AG04450 (cell line): Measurements from ENCODE around the gene YIPF2. TPM values are rescaled to one million over a fixed set of nuclear protein-coding genes. Genes with fewer than 3 reads are reported as not detected.

Source experiments
- CTCF ChIA-PET: fragments of 300-600, 350-600 bp; formaldehyde crosslinking; extraction: SDS; loops from one replicate; lab custom pipeline; 2022; ENCODE audit warnings: antibody characterized with exemption, inconsistent platforms; lab: Charles Lee
- POLR2A ChIA-PET: fragments of 350-600 bp; formaldehyde crosslinking; extraction: SDS; loops from one replicate; lab custom pipeline; 2021; ENCODE audit warnings: antibody characterized with exemption, inconsistent platforms; lab: Yijun Ruan, JAX
- DNase-seq: peaks from one replicate; pipeline ENCODE4 v3.0.0-alpha.2; 2011; ENCODE audit warnings: low read depth, low spot score
- H3K27ac ChIP-seq: one replicate; pipeline ENCODE4 v1.5.1; 2012; ENCODE audit warnings: low read depth, low read length, control low read depth
- H3K27me3 ChIP-seq: one replicate; pipeline ENCODE4 v1.6.0; 2012; ENCODE audit warnings: low read length; ENCODE audit not compliant: control insufficient read depth, insufficient read depth
- H3K4me3 ChIP-seq: 2 replicates; pipeline ENCODE4 v1.5.1; 2011; ENCODE audit warnings: mild to moderate bottlenecking, low read depth, low read length, control low read depth
- H3K9me3 ChIP-seq: 2 replicates; pipeline ENCODE4 v1.5.1; 2012; ENCODE audit warnings: low read length; ENCODE audit not compliant: control insufficient read depth, insufficient read depth
- polyA plus RNA-seq: library from polyadenylated mRNA; depleted of rRNA; stranded (reverse); fragments of >200 nt; gene quantifications from 2 replicates; pipeline ENCODE4 v1.2.3, GENCODE V29; 2011
- TF ChIP-seq, protein P1 (sequence below): IDR thresholded peaks from 2 replicates; pipeline ENCODE4 v1.5.1; 2011; ENCODE audit warnings: low read depth, low read length, control low read depth, inconsistent platforms

Gene YIPF2
- polyA plus RNA-seq, 1 experiment = 35.1 TPM

DNA sequence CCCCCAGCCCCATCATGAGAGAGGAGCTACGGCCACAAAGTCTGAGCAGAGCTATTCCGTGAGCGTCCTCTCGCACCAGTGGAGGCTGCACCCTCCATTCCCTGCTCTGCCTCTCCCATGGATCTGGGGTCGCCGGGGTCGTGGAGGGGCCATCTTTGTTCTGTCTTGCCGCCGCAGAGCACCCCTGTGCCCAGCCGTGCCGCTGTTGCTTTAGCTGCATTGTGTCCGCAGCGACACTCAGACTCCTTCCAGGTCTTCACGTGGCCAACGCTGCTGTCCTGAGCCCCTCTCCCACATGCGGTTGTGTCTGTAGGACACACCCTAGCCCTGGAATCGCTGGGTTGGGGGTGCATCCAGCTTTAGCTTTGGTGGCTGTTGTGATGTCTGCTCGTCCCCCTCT lies 15.8 kb downstream of the YIPF2 start:
- no peaks in the 10 kb centered on the region; the same call in 1 of the 2 replicates for H3K9me3 ChIP-seq
- H3K27ac ChIP-seq = no peak overlapping the region
- ChIA-PET POLR2A (no interaction called here), CTCF (interaction anchor here (0.7 to 1.0 kb wide), 2 partner anchors 29 to 42 kb away, joined by 4 to 5 read pairs; no protein-coding TSS in a partner anchor)
- H3K27me3 ChIP-seq = no peaks in the 10 kb centered on the region
- DNase-seq = no peak
- TF ChIP-seq, protein P1, sequence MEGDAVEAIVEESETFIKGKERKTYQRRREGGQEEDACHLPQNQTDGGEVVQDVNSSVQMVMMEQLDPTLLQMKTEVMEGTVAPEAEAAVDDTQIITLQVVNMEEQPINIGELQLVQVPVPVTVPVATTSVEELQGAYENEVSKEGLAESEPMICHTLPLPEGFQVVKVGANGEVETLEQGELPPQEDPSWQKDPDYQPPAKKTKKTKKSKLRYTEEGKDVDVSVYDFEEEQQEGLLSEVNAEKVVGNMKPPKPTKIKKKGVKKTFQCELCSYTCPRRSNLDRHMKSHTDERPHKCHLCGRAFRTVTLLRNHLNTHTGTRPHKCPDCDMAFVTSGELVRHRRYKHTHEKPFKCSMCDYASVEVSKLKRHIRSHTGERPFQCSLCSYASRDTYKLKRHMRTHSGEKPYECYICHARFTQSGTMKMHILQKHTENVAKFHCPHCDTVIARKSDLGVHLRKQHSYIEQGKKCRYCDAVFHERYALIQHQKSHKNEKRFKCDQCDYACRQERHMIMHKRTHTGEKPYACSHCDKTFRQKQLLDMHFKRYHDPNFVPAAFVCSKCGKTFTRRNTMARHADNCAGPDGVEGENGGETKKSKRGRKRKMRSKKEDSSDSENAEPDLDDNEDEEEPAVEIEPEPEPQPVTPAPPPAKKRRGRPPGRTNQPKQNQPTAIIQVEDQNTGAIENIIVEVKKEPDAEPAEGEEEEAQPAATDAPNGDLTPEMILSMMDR = no peak
- H3K4me3 ChIP-seq = no peak overlapping the region

GRCh38 chr19:10911579-10912363 lies 16.7 kb downstream of the YIPF2 start:
- Histone ChIP-seq H3K27ac (no peak overlapping the region), H3K4me3 (no peak overlapping the region), H3K9me3 (no peaks in the 10 kb centered on the region; the same call in 1 of the 2 replicates), H3K27me3 (no peaks in the 10 kb centered on the region)
- POLR2A ChIA-PET = no interaction called here
- TF ChIP-seq, protein P1 = no peak
- CTCF ChIA-PET = interaction anchor here (1.0 kb wide), 1 partner anchor 29 kb away, joined by 5 read pairs; no protein-coding TSS in a partner anchor
- DNase-seq = no peak

- CTCF ChIA-PET = no interaction called here
- DNase-seq = no peak
Observed at GRCh38 chr19:10908380-10908960, 20.0 kb downstream of the YIPF2 start.

DNA sequence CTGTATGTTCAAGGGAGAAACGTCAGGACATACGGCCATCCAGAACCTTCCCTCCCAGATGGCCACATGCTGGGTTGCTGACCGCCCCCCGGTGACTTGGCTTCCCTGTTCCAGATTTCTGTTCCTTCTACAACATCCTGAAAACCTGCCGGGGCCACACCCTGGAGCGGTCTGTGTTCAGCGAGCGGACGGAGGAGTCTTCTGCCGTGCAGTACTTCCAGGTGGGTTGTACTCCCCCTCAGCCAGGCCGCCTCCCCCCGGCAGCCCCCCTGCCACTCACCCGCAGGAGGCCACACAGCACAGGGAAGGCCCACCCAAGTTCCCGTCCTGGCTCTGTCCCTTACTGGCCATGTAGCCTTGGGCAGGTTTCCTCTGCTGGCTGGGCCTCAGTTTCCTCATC lies 20.5 kb downstream of the YIPF2 start:
- no peak for DNase-seq
- CTCF ChIA-PET = no interaction called here
- no peak overlapping the region for H3K27ac ChIP-seq
- POLR2A ChIA-PET = no interaction called here
- TF ChIP-seq, protein P1 = no peak
- no peak overlapping the region for H3K4me3 ChIP-seq
- no peaks in the 10 kb centered on the region for H3K27me3 ChIP-seq
- H3K9me3 ChIP-seq = no peaks in the 10 kb centered on the region

More at GRCh38 chr19:10908380-10908960, 20.0 kb downstream of the YIPF2 start:
- H3K27ac ChIP-seq = no peak overlapping the region
- no peaks in the 10 kb centered on the region for H3K27me3 ChIP-seq
- TF ChIP-seq, protein P1 = no peak
- no peaks in the 10 kb centered on the region for H3K9me3 ChIP-seq
- H3K4me3 ChIP-seq = no peak overlapping the region
- POLR2A ChIA-PET = no interaction called here

DNA sequence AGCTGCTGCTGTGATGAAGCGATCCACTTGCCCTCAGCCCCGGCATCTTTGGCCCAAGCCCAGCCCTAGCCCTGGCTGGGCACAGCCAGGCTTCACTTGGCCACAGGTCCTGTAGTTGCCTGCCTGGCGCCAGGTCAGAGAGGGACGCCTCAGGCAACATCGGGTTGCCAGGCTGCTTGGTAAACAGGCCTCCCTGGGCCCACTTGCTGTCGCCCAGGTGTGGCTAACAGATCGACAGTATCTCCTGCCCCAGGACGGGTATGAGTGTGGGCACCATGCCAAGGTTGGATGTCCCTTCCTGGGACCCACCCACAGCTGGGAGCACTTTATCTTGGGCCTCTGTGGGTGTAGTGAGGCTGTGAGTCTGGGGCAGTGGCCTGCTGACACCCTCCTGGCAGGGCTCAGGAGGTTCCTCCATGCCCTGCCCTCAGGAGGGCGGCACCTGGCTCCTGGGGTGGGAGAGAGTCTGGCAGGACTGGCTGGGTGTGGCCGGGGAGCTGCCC lies 29.2 kb downstream of the YIPF2 start:
- no peak overlapping the region for H3K4me3 ChIP-seq
- no peaks in the 10 kb centered on the region for H3K27me3 ChIP-seq
- ChIA-PET CTCF (interaction anchor here (0.6 to 1.4 kb wide), 2 partner anchors 38 to 107 kb away, joined by 4 to 5 read pairs; no protein-coding TSS in a partner anchor), POLR2A (no interaction called here)
- no peak overlapping the region for H3K27ac ChIP-seq
- TF ChIP-seq, protein P1 = no peak
- no peaks in the 10 kb centered on the region for H3K9me3 ChIP-seq
- no peak for DNase-seq
